Nephron (organoid): ENCODE results near the gene CARD16.

Experiments used
- H3K27ac Mint-ChIP-seq, 3 experiments: 2 replicates each; pipeline ENCODE4 v1.8.0; 2020; ENCODE audit warnings: mixed read lengths in 3 of 3, mild to moderate bottlenecking in 2 of 3, moderate library complexity in 1 of 3
- H3K27me3 Mint-ChIP-seq: 2 replicates; pipeline ENCODE4 v1.8.0; 2021; ENCODE audit warnings: low read depth, mild to moderate bottlenecking, moderate library complexity, mixed read lengths
- H3K36me3 Mint-ChIP-seq: 2 replicates; pipeline ENCODE4 v1.8.0; 2020; ENCODE audit warnings: low read depth, mixed read lengths
- H3K4me1 Mint-ChIP-seq: 2 replicates; pipeline ENCODE4 v1.8.0; 2020; ENCODE audit warnings: mixed read lengths
- H3K4me3 Mint-ChIP-seq, 3 experiments: 2 replicates each; pipeline ENCODE4 v1.8.0; 2020; ENCODE audit warnings: mild to moderate bottlenecking in 3 of 3, mixed read lengths in 3 of 3, moderate library complexity in 2 of 3
- H3K9me3 Mint-ChIP-seq: 2 replicates; pipeline ENCODE4 v1.8.0; 2020; ENCODE audit warnings: mixed read lengths
- TF ChIP-seq, protein P1 (sequence below), 3 experiments: fragments of 200-600 bp; sonication (generic); IDR thresholded peaks; one replicate each; pipeline ENCODE4 v1.5.0; 2021; ENCODE audit warnings: antibody characterized with exemption in 3 of 3; ENCODE audit not compliant: unreplicated experiment in 3 of 3

CARD16 gene

GRCh38 chr11:105057432-105057831 is 12.3 kb upstream of the CARD16 start:
- Mint-ChIP-seq H3K9me3 (no peaks in the 10 kb centered on the region), H3K4me1 (no peaks in the 10 kb centered on the region), H3K36me3 (no peaks in the 10 kb centered on the region), H3K4me3 (no peak overlapping the region), H3K27me3 (no peaks in the 10 kb centered on the region), H3K27ac (no peak overlapping the region)
- TF ChIP-seq, protein P1, sequence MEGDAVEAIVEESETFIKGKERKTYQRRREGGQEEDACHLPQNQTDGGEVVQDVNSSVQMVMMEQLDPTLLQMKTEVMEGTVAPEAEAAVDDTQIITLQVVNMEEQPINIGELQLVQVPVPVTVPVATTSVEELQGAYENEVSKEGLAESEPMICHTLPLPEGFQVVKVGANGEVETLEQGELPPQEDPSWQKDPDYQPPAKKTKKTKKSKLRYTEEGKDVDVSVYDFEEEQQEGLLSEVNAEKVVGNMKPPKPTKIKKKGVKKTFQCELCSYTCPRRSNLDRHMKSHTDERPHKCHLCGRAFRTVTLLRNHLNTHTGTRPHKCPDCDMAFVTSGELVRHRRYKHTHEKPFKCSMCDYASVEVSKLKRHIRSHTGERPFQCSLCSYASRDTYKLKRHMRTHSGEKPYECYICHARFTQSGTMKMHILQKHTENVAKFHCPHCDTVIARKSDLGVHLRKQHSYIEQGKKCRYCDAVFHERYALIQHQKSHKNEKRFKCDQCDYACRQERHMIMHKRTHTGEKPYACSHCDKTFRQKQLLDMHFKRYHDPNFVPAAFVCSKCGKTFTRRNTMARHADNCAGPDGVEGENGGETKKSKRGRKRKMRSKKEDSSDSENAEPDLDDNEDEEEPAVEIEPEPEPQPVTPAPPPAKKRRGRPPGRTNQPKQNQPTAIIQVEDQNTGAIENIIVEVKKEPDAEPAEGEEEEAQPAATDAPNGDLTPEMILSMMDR (IDR thresholded peaks at IDR 0.05; ENCODE audit: unreplicated experiment in 3 of 3), result no peak

GRCh38 chr11:105056446-105056845 is 11.3 kb upstream of the CARD16 start:
- Mint-ChIP-seq H3K27me3 (no peaks in the 10 kb centered on the region), H3K36me3 (no peaks in the 10 kb centered on the region), H3K9me3 (no peaks in the 10 kb centered on the region), H3K4me3 (no peak overlapping the region), H3K27ac (no peak overlapping the region), H3K4me1 (no peaks in the 10 kb centered on the region)
- TF ChIP-seq, protein P1 (IDR thresholded peaks at IDR 0.05; ENCODE audit: unreplicated experiment in 3 of 3), result no peak

- Mint-ChIP-seq H3K36me3 (no peaks in the 10 kb centered on the region), H3K4me3 (no peak overlapping the region), H3K27me3 (no peaks in the 10 kb centered on the region), H3K9me3 (no peaks in the 10 kb centered on the region), H3K27ac (no peak overlapping the region), H3K4me1 (no peaks in the 10 kb centered on the region)
- TF ChIP-seq, protein P1 (IDR thresholded peaks at IDR 0.05; ENCODE audit: unreplicated experiment in 3 of 3), result no peak
Observed at GRCh38 chr11:105054723-105055493, 9.8 kb upstream of the CARD16 start.

DNA sequence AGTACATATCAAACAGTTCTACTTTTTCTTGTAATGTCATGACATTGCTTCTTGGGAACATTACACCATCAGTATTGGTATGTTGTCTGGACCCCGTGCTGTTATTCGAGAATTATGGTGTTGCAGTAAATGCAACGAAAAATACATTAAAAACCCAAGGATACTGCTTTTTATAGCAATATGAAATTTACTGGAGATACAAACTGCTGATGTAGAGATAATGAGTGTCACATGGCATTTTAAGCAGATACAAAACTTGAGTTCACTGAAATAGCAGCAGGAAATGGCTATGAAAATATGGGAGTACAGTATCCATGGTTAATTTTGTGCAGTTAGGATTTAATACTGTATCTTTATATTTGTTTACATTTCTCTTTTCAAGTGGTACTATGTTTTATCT is 7.4 kb upstream of the CARD16 start:
- TF ChIP-seq, protein P1 (IDR thresholded peaks at IDR 0.05; ENCODE audit: unreplicated experiment in 3 of 3), result no peak
- Mint-ChIP-seq H3K27ac (no peak overlapping the region), H3K4me1 (no peaks in the 10 kb centered on the region), H3K36me3 (no peaks in the 10 kb centered on the region), H3K4me3 (no peak overlapping the region), H3K27me3 (no peaks in the 10 kb centered on the region), H3K9me3 (no peaks in the 10 kb centered on the region)

- no peak overlapping the region for H3K4me3 Mint-ChIP-seq
- peaks cover 3% of the 10 kb centered on the region for H3K27me3 Mint-ChIP-seq
- H3K27ac Mint-ChIP-seq, result no peak overlapping the region
- TF ChIP-seq, protein P1 (IDR thresholded peaks at IDR 0.05; ENCODE audit: unreplicated experiment in 3 of 3), result no peak
- H3K4me1 Mint-ChIP-seq, result no peaks in the 10 kb centered on the region
- no peaks in the 10 kb centered on the region for H3K9me3 Mint-ChIP-seq
- H3K36me3 Mint-ChIP-seq, result no peaks in the 10 kb centered on the region
Observed at GRCh38 chr11:105051559-105051958, 6.4 kb upstream of the CARD16 start.

DNA sequence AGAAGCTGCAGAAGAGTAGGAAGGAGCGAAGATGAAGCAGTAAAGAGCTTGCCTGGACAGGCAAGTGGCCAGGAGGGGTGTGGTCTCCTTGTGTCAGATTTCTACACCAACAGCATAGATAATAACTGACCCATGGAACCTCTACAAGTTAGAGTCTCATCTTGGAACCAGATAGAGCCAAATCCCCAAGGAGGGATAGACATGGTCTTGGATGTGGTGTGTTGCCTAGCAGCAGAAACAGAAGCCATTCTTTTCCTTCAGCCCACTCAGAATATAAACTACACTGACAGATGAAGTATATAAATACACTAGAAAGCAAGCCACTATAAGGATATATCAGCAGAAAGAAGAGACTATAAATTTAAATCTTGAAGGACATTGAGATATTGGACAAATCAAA is 4.3 kb upstream of the CARD16 start:
- Mint-ChIP-seq H3K4me1 (peaks cover 4% of the 10 kb centered on the region), H3K27ac (no peak overlapping the region), H3K36me3 (no peaks in the 10 kb centered on the region), H3K9me3 (no peaks in the 10 kb centered on the region), H3K27me3 (peaks cover 3% of the 10 kb centered on the region), H3K4me3 (no peak overlapping the region)
- TF ChIP-seq, protein P1 (IDR thresholded peaks at IDR 0.05; ENCODE audit: unreplicated experiment in 3 of 3), result no peak
